HG03064 (cell line): Measurements from ENCODE around the gene EPB41.
"Not testable (repeated sequence)": the region's sequence is repeated elsewhere in the genome, so short reads cannot be mapped to it uniquely, and the experiment has no call there.

Experiments used
- ATAC-seq: cut with Tn5 transposase; IDR thresholded peaks from one replicate; pipeline ENCODE4 v1.9.1; 2021; ENCODE audit warnings: low read depth; ENCODE audit not compliant: unreplicated experiment

EPB41 gene

DNA sequence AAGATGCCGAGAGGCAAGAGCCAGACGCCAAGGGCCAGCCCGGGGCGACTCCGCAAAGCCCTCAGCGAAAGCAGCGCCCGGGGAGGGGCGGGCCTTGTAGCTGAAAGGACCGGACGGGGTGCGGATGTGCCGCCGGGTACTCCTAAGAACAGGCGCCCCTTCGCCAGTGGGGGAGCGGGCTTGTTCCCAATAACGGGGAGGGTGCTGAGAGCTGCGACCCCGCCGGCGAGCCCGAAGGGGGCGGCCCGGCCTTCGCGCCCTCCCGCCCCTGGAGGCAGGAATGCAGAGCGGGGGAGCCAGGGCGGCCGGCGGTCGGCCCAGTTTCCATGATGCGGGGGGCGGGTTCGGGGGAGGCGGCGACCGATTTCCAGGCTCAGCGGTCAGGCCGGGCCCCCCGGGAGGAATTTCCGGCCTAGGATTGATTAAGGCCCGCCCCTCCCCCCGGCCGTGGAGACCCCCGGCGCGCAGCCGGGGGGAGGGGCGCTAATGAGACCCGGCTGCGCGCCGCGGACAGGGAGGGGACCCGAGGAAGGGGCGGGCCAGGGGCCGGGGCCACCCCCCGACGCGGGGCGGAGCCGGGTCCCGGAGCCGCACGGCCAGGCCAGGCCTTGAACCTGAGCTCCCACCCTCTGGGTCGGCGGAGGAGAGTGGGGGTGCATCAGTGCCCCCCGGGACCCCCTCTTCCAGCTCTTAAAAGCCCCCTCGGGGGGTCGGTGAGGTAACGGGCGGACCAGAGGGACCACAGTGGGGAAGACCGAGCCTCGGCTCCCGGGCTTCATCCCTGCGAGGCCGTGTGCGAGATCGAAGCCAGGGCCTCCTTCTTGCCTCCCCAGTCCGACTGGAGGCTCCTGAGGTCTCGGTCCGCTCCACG lies 210.2 kb downstream of the EPB41 start:
- no peak for ATAC-seq

GRCh38 chr1:29125237-29125641 lies 210.9 kb downstream of the EPB41 start:
- ATAC-seq, result no peak

GRCh38 chr1:29125788-29126187 lies 211.4 kb downstream of the EPB41 start:
- ATAC-seq, result no peak

- ATAC-seq, result no peak
Observed at GRCh38 chr1:29126198-29126597, 211.8 kb downstream of the EPB41 start.

GRCh38 chr1:29128739-29129138 lies 214.4 kb downstream of the EPB41 start:
- no peak for ATAC-seq

DNA sequence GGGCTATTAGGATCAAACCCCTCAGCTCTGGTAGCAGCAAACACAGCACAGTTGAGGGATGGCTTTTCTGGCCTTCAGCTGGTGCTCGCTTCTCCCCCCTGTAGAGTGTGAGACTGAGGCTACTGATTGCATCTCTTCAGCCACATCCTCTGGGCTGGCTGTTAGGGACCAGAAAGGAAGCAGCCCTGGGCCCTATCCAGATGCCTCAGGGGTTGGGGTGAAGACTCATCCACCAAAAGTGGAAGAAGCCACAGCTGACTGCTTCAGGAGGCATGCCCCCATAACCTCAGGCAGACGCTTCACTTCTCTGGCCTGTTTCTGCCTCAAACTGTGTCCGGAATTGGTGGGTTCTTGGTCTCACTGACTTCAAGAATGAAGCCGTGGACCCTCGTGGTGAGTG lies 215.5 kb downstream of the EPB41 start:
- ATAC-seq, result no peak

DNA sequence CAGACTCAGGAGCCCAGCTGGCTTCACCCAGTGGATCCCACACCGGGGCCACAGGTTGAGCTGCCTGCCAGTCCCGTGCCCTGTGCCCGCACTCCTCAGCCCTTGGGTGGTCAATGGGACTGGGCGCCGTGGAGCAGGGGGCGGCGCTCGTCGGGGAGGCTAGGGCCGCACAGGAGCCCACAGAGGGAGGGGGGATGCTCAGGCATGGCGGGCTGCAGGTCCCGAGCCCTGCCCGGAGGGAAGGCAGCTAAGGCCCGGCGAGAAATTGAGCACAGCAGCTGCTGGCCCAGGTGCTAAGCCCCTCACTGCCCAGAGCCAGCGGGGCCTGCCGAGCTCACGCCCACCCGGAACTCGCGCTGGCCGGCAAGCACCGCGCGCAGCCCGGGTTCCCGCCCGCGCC lies 216.7 kb downstream of the EPB41 start:
- ATAC-seq, result not testable (repeated sequence)

DNA sequence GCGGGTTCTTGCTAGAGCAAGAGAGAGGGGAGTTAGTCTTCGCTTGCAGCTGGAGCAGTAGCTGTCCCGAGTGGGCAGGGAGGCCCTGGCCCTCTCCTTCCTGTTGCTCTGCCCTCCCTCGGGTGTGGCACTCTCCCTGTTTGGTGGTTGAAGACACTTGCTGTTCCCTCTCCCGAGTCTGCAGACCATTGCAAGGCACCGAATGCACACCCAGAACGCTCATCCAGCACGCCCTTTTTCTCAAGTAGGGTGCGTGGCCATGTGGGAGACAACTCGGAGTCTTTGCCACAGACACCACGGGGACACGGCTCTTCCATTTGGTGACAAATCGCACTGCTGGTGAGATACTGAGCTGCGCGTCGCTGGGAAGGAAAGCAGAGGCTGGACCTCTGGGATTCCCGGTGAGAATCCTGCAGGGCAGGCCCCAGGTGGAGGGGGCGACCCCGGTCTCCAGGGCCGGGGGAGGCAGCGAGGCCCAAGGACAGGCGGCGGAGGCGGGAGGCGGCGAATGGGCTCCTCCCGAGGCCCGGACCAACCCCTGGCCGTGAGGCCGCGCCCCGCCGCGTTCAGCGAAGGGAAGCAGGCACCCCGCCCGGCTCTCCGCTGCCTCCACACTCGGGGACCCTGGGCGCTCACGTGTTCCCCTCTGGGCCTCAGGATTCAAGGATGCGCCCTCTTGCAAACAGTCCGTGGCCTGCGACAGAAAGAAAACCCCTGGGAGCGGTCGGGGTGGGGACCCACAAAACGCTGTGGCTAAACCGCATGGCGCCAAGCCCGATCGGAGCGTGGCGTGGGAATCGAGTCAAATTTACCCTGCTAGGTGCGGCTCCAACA lies 219.7 kb downstream of the EPB41 start:
- no peak for ATAC-seq

- ATAC-seq, result no peak
Observed at GRCh38 chr1:29134695-29135028, 220.3 kb downstream of the EPB41 start.

- ATAC-seq, result no peak
Observed at GRCh38 chr1:29136391-29136915, 222.1 kb downstream of the EPB41 start.

DNA sequence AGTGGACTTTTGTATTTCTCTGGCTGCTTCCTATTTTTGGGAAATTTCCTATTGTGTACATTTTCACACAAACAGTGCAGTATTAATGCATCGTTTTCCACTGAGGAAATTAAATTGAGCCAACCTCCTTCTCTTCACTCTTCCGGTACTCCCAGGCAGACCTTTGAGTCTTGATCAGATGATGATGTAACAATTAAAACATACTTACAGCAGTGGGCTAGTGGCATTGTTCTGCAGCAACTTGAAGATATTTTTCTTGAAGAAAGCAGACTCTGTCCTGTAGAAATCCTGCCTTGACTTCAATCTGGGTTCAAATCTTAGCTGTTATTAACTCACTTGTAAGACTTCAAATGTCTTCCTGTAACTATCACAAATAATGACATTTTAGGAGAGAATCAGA lies 228.3 kb downstream of the EPB41 start:
- no peak for ATAC-seq

DNA sequence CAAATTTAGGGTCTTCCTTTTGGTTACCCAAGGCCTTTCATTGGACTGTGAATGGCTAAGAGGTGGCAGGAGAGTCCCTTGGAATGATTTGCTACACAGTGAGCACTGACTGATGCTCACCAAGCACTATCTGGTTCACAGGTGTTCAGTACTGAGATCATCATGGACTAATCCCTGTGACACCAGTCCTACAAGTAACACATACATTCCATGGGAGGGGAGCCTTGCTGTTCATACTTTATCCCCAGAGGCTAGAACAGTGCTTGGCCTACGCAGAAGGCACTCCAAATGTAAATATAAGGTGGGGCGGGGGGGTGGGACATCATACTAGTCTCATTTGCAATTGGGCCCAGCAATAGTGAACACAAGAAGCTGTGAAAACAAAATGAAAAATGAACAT lies 229.8 kb downstream of the EPB41 start:
- no peak for ATAC-seq

GRCh38 chr1:29145739-29146437 lies 231.5 kb downstream of the EPB41 start:
- ATAC-seq, result no peak

DNA sequence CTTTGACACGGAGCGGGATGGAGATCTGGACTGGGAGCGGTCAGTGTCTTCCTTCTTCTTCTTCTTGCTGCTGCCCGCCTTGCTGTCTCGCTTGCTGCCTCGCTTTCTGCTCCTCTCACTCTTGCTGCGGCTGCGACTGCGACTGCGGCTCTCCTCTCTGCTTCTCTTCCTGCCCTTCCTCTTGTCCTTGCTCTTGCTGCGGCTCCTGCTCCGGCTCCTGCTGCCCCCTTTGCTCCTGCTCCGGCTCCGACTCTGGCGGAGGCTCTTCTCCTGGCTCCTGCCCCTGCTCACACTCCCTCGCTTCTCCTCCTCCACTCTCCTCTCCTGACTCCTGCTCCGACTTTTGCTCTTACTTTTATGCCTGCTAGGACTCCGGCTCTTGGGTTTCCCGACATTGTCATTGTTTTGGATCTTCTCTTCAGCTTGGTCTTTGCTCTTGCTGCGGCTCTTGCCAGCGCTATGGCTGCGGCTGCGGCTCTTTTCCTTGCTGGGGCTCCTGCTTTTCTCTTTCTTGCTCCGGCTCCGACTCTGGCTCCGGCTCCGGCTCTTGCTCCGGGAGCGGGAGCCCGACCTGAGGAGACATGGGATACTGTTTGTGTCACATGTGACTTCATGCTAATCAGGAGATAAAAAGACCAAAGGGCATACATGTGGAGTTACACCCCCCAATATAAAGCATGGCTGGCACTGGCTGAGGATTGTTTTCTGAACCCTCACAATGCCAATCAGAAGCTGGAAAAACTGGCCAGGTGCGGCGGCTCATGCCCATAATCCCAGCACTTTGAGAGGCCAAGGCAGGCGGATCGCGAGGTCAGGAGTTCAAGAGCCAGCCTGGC lies 234.5 kb downstream of the EPB41 start:
- no peak for ATAC-seq

DNA sequence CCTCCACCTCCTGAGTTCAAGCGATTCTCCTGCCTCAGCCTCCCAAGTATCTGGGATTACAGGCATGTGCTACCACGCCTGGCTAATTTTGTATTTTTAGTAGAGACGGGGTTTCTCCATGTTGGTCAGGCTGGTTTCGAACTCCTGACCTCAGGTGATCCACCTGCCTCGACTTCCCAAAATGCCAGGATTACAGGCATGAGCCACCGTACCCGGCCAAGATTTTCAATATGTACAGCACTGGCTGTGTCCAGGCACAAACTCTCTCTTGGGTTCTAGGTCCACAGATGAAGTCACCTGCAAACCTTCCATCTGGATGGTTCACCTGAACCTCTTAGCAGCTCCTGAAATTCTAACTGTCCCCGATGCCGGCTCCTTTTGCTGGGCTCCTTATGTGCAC lies 236.0 kb downstream of the EPB41 start:
- not testable (repeated sequence) for ATAC-seq

- no peak for ATAC-seq
Observed at GRCh38 chr1:29152046-29152805, 237.9 kb downstream of the EPB41 start.

DNA sequence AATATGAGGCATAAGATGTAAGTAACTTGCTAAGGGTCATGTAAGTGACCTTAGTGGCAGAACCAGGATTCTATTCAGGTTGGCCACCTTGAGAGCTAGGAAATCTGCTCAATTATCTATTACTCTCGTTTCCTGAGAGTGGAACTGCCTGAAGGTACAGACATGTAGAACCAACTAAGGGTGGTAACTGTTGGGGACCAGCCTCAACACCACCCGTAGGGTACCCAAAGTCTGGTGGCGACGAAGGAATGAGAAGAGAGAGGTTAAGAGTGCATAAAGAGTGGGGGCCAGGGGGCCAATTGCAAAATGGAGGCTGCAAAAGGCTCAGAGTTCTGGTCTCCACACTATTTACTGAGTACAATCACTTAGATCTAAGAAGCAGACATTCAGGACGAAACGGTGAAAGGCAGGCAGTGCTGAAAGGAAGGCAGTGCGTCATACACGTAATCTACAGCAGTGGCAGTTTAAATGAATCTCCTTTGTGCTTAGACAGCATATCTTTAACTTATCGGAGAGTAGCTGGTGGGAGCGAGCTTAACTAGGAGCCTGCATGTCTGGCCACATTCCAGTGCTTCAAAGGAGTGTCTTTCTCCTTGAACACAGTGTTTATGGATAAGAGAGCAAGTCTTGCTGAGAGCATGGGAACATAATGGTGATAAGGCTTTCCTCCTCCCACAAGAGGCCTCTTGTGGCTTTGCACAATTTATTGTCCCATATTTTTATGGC lies 242.3 kb downstream of the EPB41 start:
- ATAC-seq, result no peak

- ATAC-seq, result no peak
Observed at GRCh38 chr1:29157269-29157601, 242.9 kb downstream of the EPB41 start.

DNA sequence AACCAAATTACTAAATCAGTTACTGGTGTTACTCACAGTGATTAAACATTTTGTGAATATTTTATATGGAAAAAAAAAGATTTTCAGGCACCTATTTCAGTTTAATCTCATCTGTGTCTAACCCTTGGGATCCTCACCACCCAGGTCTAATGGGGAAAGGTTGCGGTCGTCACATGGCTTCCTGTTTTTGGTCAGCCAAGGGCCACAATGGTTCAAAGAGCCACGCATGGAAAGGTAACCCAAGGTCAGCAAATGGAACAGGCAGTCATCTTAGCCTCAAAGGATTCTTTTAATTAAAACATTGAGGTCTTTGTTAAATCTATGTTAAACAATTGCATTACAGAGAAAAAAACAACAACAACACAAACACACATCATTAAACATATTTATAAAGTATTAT lies 245.4 kb downstream of the EPB41 start:
- no peak for ATAC-seq
